ENCODE results near the gene DENND4C. TPM values are rescaled to one million over a fixed set of nuclear protein-coding genes. Genes with fewer than 3 reads are reported as not detected.

Gene DENND4C
- total and polyA plus RNA-seq, 2 donors (not counting 1 experiment from before 2014, with no cell fraction given): 27.4 to 87.0 TPM

- H3K27ac ChIP-seq (ENCODE audit: insufficient read depth, low read length): no peak overlapping the region
- DNase-seq (ENCODE audit: low read depth in 2 of 2): no peak
- H3K27me3 ChIP-seq (ENCODE audit: control insufficient read depth, insufficient read depth, low read length): no peaks in the 10 kb centered on the region
- H2AFZ ChIP-seq (ENCODE audit: low read length): no peak overlapping the region
- H3K4me3 ChIP-seq (replicated peaks in 1 of 4; ENCODE audit: control extremely low read depth in 1 of 4, insufficient read depth in 1 of 4, low read depth in 3 of 4, low read length in 4 of 4): no peak overlapping the region
- no peaks in the 10 kb centered on the region for H3K36me3 ChIP-seq (ENCODE audit: control insufficient read depth, insufficient read depth, low read length)
- H3K4me2 ChIP-seq (ENCODE audit: extremely low read depth, insufficient read depth, low read length): no peak overlapping the region
- no peaks in the 10 kb centered on the region for H4K20me1 ChIP-seq (ENCODE audit: control insufficient read depth, extremely low read depth, insufficient read depth, low read length)
- H3K4me1 ChIP-seq (ENCODE audit: control insufficient read depth, extremely low read depth, insufficient read depth, low read length): no peaks in the 10 kb centered on the region
- TF ChIP-seq CTCF (conservative IDR thresholded peaks at IDR 0.05 in 1 of 2, IDR thresholded peaks at IDR 0.05 in 1 of 2; ENCODE audit: low read depth in 1 of 2, low read length in 2 of 2) (no peak), EZH2 (IDR thresholded peaks at IDR 0.05; ENCODE audit: low read length, missing control alignments) (no peak)
- no peaks in the 10 kb centered on the region for H3K9me3 ChIP-seq (ENCODE audit: control insufficient read depth, insufficient read depth, low read depth, low read length)
- H3K79me2 ChIP-seq (ENCODE audit: control insufficient read depth, insufficient read depth, low read length): no peaks in the 10 kb centered on the region
- no peak overlapping the region for H3K9ac ChIP-seq (ENCODE audit: insufficient read depth, low read length)
Measured at GRCh38 chr9:19198406-19198805, 32.1 kb upstream of the DENND4C start.

- H3K9ac ChIP-seq (ENCODE audit: insufficient read depth, low read length): no peak overlapping the region
- no peak overlapping the region for H3K4me2 ChIP-seq (ENCODE audit: extremely low read depth, insufficient read depth, low read length)
- H3K4me3 ChIP-seq (replicated peaks in 1 of 4; ENCODE audit: control extremely low read depth in 1 of 4, insufficient read depth in 1 of 4, low read depth in 3 of 4, low read length in 4 of 4): no peak overlapping the region
- H3K9me3 ChIP-seq (ENCODE audit: control insufficient read depth, insufficient read depth, low read depth, low read length): no peaks in the 10 kb centered on the region
- H3K36me3 ChIP-seq (ENCODE audit: control insufficient read depth, insufficient read depth, low read length): no peaks in the 10 kb centered on the region
- H3K27me3 ChIP-seq (ENCODE audit: control insufficient read depth, insufficient read depth, low read length): no peaks in the 10 kb centered on the region
- H3K27ac ChIP-seq (ENCODE audit: insufficient read depth, low read length): no peak overlapping the region
- H4K20me1 ChIP-seq (ENCODE audit: control insufficient read depth, extremely low read depth, insufficient read depth, low read length): no peaks in the 10 kb centered on the region
- no peak for DNase-seq (ENCODE audit: low read depth in 2 of 2)
- TF ChIP-seq CTCF (conservative IDR thresholded peaks at IDR 0.05 in 1 of 2, IDR thresholded peaks at IDR 0.05 in 1 of 2; ENCODE audit: low read depth in 1 of 2, low read length in 2 of 2) (no peak), EZH2 (IDR thresholded peaks at IDR 0.05; ENCODE audit: low read length, missing control alignments) (no peak)
- no peaks in the 10 kb centered on the region for H3K4me1 ChIP-seq (ENCODE audit: control insufficient read depth, extremely low read depth, insufficient read depth, low read length)
- H3K79me2 ChIP-seq (ENCODE audit: control insufficient read depth, insufficient read depth, low read length): no peaks in the 10 kb centered on the region
- no peak overlapping the region for H2AFZ ChIP-seq (ENCODE audit: low read length)
Measured at GRCh38 chr9:19199012-19199411, 31.5 kb upstream of the DENND4C start.

GRCh38 chr9:19200229-19200628, 30.3 kb upstream of the DENND4C start:
- Histone ChIP-seq H3K79me2 (ENCODE audit: control insufficient read depth, insufficient read depth, low read length) (no peaks in the 10 kb centered on the region), H3K9me3 (ENCODE audit: control insufficient read depth, insufficient read depth, low read depth, low read length) (no peaks in the 10 kb centered on the region), H3K4me2 (ENCODE audit: extremely low read depth, insufficient read depth, low read length) (no peak overlapping the region), H3K4me3 (replicated peaks in 1 of 4; ENCODE audit: control extremely low read depth in 1 of 4, insufficient read depth in 1 of 4, low read depth in 3 of 4, low read length in 4 of 4) (no peak overlapping the region), H3K27me3 (ENCODE audit: control insufficient read depth, insufficient read depth, low read length) (no peaks in the 10 kb centered on the region), H3K4me1 (ENCODE audit: control insufficient read depth, extremely low read depth, insufficient read depth, low read length) (no peaks in the 10 kb centered on the region), H2AFZ (ENCODE audit: low read length) (no peak overlapping the region), H4K20me1 (ENCODE audit: control insufficient read depth, extremely low read depth, insufficient read depth, low read length) (no peaks in the 10 kb centered on the region), H3K9ac (ENCODE audit: insufficient read depth, low read length) (no peak overlapping the region), H3K27ac (ENCODE audit: insufficient read depth, low read length) (no peak overlapping the region), H3K36me3 (ENCODE audit: control insufficient read depth, insufficient read depth, low read length) (no peaks in the 10 kb centered on the region)
- no peak for TF ChIP-seq EZH2 (IDR thresholded peaks at IDR 0.05; ENCODE audit: low read length, missing control alignments)
- TF ChIP-seq CTCF (conservative IDR thresholded peaks at IDR 0.05 in 1 of 2, IDR thresholded peaks at IDR 0.05 in 1 of 2; ENCODE audit: low read depth in 1 of 2, low read length in 2 of 2): no peak
- DNase-seq (ENCODE audit: low read depth in 2 of 2): no peak

Data from fibroblast of lung (primary cell).